Endothelial cell of umbilical vein (primary cell): ENCODE results near the gene PTK6. TPM values are rescaled to one million over a fixed set of nuclear protein-coding genes. Genes with fewer than 3 reads are reported as not detected.

Experiments
- BruUV-seq: library from RNA; stranded (reverse); fragments of 400-500 nt; replicated peaks from 2 replicates; lab custom pipeline; 2021; lab: Mats Ljungman, UMichigan
- CTCF ChIA-PET: fragments of 300-600, 350-600 bp; sonication (Branson Sonifier 250); formaldehyde crosslinking; loops from one replicate; lab custom pipeline; 2021; ENCODE audit warnings: antibody characterized with exemption, inconsistent platforms; lab: Charles Lee
- POLR2A ChIA-PET: fragments of 300-600, 350-600 bp; sonication (Branson Sonifier 250); formaldehyde crosslinking; loops from one replicate; lab custom pipeline; 2021; ENCODE audit warnings: antibody characterized with exemption, inconsistent platforms; lab: Charles Lee
- DNase-seq: peaks from one replicate; pipeline ENCODE4 v3.0.0-alpha.2; 2011; ENCODE audit warnings: low read depth, low spot score
- FAIRE-seq: peaks from 2 replicates; lab custom pipeline; 2011; peaks lifted over from hg19 to GRCh38; lab: Jason Lieb, UNC
- H2AFZ ChIP-seq: 2 replicates; pipeline ENCODE4 v1.6.0; 2012; ENCODE audit warnings: low read depth, low read length, control low read depth, inconsistent platforms
- H3K27ac ChIP-seq: 2 replicates; pipeline ENCODE4 v1.5.1; 2011; ENCODE audit warnings: low read depth, mild to moderate bottlenecking, control low read depth, low read length, moderate library complexity; ENCODE audit not compliant: insufficient read depth
- H3K27me3 ChIP-seq, 2 experiments: 2 replicates each; pipeline versions ENCODE4 v1.6.0 to v1.6.1; 2011; ENCODE audit warnings: low read length in 2 of 2, mixed read lengths in 1 of 2; ENCODE audit not compliant: control insufficient read depth in 2 of 2, insufficient read depth in 2 of 2
- H3K36me3 ChIP-seq, 2 experiments: 2 replicates in 1 of 2; 3 replicates in 1 of 2; pipeline ENCODE4 v1.5.1; 2011; ENCODE audit warnings: low read length in 2 of 2, mild to moderate bottlenecking in 1 of 2, moderate library complexity in 1 of 2; ENCODE audit not compliant: control insufficient read depth in 2 of 2, insufficient read depth in 2 of 2; ENCODE audit errors: extremely low read depth in 1 of 2
- H3K4me1 ChIP-seq: 3 replicates; pipeline ENCODE4 v1.5.1; 2011; ENCODE audit warnings: mild to moderate bottlenecking, low read length; ENCODE audit not compliant: control insufficient read depth, insufficient read depth; ENCODE audit errors: extremely low read depth
- H3K4me2 ChIP-seq: 2 replicates; pipeline ENCODE4 v1.6.1; 2011; ENCODE audit warnings: low read length, control low read depth, mixed read lengths; ENCODE audit not compliant: insufficient read depth
- H3K4me3 ChIP-seq, 3 experiments: fragments of 200-600 bp in 1 of 3; sonication (generic), shearing (Covaris generic) in 1 of 3; replicated peaks in 1 of 3; 2 replicates each; pipeline ENCODE4 v1.5.1; 2011 to 2016; ENCODE audit warnings: control low read depth in 3 of 3, low read length in 3 of 3, mild to moderate bottlenecking in 2 of 3, inconsistent platforms in 1 of 3, low read depth in 1 of 3, moderate library complexity in 1 of 3; ENCODE audit not compliant: insufficient read depth in 1 of 3
- H3K79me2 ChIP-seq: 2 replicates; pipeline ENCODE4 v1.6.0; 2012; ENCODE audit warnings: low read length, inconsistent platforms; ENCODE audit not compliant: control insufficient read depth, insufficient read depth
- H3K9ac ChIP-seq: replicated peaks from 2 replicates; pipeline ENCODE3; 2011; ENCODE audit warnings: low read length, control low read depth; ENCODE audit not compliant: insufficient read depth; ENCODE audit errors: extremely low read depth
- H3K9me1 ChIP-seq: replicated peaks from 3 replicates; pipeline ENCODE4 v1.6.0; 2011; ENCODE audit warnings: mild to moderate bottlenecking, low read length; ENCODE audit not compliant: control insufficient read depth, insufficient read depth; ENCODE audit errors: extremely low read depth
- H3K9me3 ChIP-seq: replicated peaks from 2 replicates; pipeline ENCODE4 v1.5.1; 2012; ENCODE audit warnings: low read length, inconsistent platforms; ENCODE audit not compliant: control insufficient read depth, insufficient read depth
- H4K20me1 ChIP-seq: replicated peaks from 2 replicates; pipeline ENCODE3; 2011; ENCODE audit warnings: mild to moderate bottlenecking, low read length; ENCODE audit not compliant: control insufficient read depth, insufficient read depth; ENCODE audit errors: extremely low read depth
- CTCF ChIP-seq, 2 donors: IDR thresholded peaks; 1 replicate in 1 of 2; 2 replicates in 1 of 2; pipeline ENCODE4 v1.5.1; 2011; ENCODE audit warnings: low read length in 2 of 2, mild to moderate bottlenecking in 2 of 2, moderate library complexity in 2 of 2, control low read depth in 1 of 2, inconsistent platforms in 1 of 2, low read depth in 1 of 2; ENCODE audit not compliant: insufficient read depth in 1 of 2; ENCODE audit errors: extremely low read depth in 1 of 2
- EZH2 ChIP-seq: IDR thresholded peaks from 2 replicates; pipeline ENCODE4 v1.6.1; 2012; ENCODE audit warnings: borderline replicate concordance, low read depth, mild to moderate bottlenecking, moderate library complexity, low read length, inconsistent platforms; ENCODE audit not compliant: severe bottlenecking
- FOS ChIP-seq: IDR thresholded peaks from 2 replicates; pipeline ENCODE4 v1.6.1; 2011; ENCODE audit warnings: mild to moderate bottlenecking, low read length, moderate library complexity, borderline replicate concordance; ENCODE audit not compliant: insufficient read depth
- GATA2 ChIP-seq: IDR thresholded peaks from 2 replicates; pipeline ENCODE4 v1.7.0; 2011; ENCODE audit warnings: low read depth, mild to moderate bottlenecking, moderate library complexity, mixed read lengths, low read length; ENCODE audit not compliant: insufficient read length, insufficient read depth
- JUN ChIP-seq: IDR thresholded peaks from 2 replicates; pipeline ENCODE4 v1.6.1; 2011; ENCODE audit warnings: borderline replicate concordance, low read depth; ENCODE audit not compliant: insufficient read length, insufficient read depth
- MAX ChIP-seq: IDR thresholded peaks from 2 replicates; pipeline ENCODE4 v1.6.1; 2011; ENCODE audit not compliant: insufficient read depth, insufficient read length
- MYC ChIP-seq: IDR thresholded peaks from one replicate; pipeline ENCODE4 v1.6.1; 2011; ENCODE audit warnings: mild to moderate bottlenecking, low read depth, low read length
- POLR2A ChIP-seq: IDR thresholded peaks from 2 replicates; pipeline ENCODE4 v1.6.1; 2012; ENCODE audit warnings: low read depth, mild to moderate bottlenecking, control low read depth, low read length
- POLR2AphosphoS5 ChIP-seq: IDR thresholded peaks from 2 replicates; pipeline ENCODE4 v1.6.1; 2012; ENCODE audit warnings: low read depth, mild to moderate bottlenecking, control low read depth, low read length, moderate library complexity; ENCODE audit not compliant: insufficient read depth
- dilution Hi-C: fragments of 300-500 bp; cut with MboI; formaldehyde crosslinking; loops from one replicate; pipeline ENCODE4 v1.15.0; 2019; ENCODE audit warnings: low sequenced_read_pairs; ENCODE audit not compliant: extremely low pct_ligation_motif_present
- intact Hi-C: fragments of 100-400 bp; cut with micrococcal nuclease; formaldehyde crosslinking; loops from one replicate; pipeline ENCODE4 v1.10.0; 2022
- polyA plus RNA-seq, 4 experiments: library from polyadenylated mRNA; depleted of rRNA in 3 of 4; stranded (reverse) in 3 of 4; unstranded in 1 of 4; fragments of >200 nt; gene quantifications; 2 replicates each; pipeline versions ENCODE4 v1.2.1 to v1.2.3, GENCODE V29; 2011 to 2012; ENCODE audit warnings: missing spikeins in 1 of 4
- total RNA-seq: library from RNA; stranded (reverse); gene quantifications from 2 replicates; pipeline ENCODE4 v1.2.3, GENCODE V29; 2021

Gene PTK6
- total and polyA plus RNA-seq, 2 donors (not counting 3 experiments of a cell fraction or from before 2014, with no cell fraction given) = 0.18 TPM; not detected in 1

DNA sequence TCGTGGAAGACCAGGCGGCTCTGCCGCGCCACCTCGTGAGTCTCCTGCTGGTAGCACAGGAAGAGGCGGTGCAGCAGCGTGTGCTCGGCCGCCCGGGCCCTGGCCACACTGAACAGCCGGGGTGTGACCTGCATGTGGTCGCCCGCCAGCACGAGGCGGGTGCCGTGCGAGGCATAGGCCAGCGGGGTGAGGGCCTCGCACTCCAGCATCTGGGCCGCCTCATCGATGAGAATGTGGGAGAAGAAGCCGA, 29.9 kb upstream of the PTK6 start:
- no TSS peak for BruUV-seq
- Histone ChIP-seq H3K9me1 (no peaks in the 10 kb centered on the region), H3K79me2 (no peaks in the 10 kb centered on the region), H3K4me2 (no peak overlapping the region), H3K9ac (no peak overlapping the region), H3K4me1 (no peaks in the 10 kb centered on the region), H3K27ac (no peak overlapping the region), H3K36me3 (peaks cover 0 to 6% of the 10 kb centered on the region in 2 experiments), H2AFZ (no peak overlapping the region), H3K4me3 (no peak overlapping the region), H3K9me3 (no peaks in the 10 kb centered on the region), H4K20me1 (no peaks in the 10 kb centered on the region), H3K27me3 (no peaks in the 10 kb centered on the region)
- TF ChIP-seq POLR2A (no peak), CTCF (IDR thresholded peaks at IDR 0.05; ENCODE audit: extremely low read depth in 1 of 2, insufficient read depth in 1 of 2, low read depth in 1 of 2, low read length in 2 of 2) (no peak), MAX (no peak), GATA2 (no peak), FOS (no peak), POLR2AphosphoS5 (no peak), JUN (no peak), MYC (no peak), EZH2 (no peak)
- dilution Hi-C loops (no loop called here), intact Hi-C loops (no loop called here)
- ChIA-PET POLR2A (no interaction called here), CTCF (interaction anchor here (0.9 to 1.4 kb wide), 2 partner anchors 15 to 21 kb away, joined by 3 read pairs; no protein-coding TSS in a partner anchor)
- FAIRE-seq (no peak), DNase-seq (no peak)
